DMS79 treated with DMSO at 0.1 percent for 48 hours (cell line): ENCODE results near the gene EMX1.

Source experiments
- DNase-seq: peaks from one replicate; lab custom pipeline; 2025; lab: John Stamatoyannopoulos, UW

EMX1 gene

GRCh38 chr2:72980535-72981217 lies 63.4 kb downstream of the EMX1 start:
- DNase-seq: no peak

DNA sequence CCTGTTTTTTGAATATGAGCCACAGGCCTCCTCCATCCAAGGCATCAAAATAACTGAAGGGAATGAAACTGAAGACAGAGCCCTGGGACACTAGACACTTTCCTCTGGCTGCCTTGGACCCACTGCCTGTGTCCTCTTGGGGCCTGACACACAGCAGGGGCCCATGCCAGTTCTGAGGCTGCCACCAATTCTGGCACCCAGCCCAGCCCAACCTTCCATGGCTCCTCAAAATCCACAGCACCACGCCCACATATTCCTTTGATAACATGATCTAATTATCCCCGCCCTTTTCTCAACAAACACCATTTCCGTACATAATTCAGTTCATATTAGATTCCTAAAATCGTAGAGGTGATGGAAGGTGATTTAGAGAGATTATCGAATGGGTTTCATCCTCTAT lies 64.2 kb downstream of the EMX1 start:
- no peak for DNase-seq

- DNase-seq: no peak
Observed at GRCh38 chr2:72982219-72982618, 64.9 kb downstream of the EMX1 start.

GRCh38 chr2:72982781-72983499 lies 65.6 kb downstream of the EMX1 start:
- DNase-seq: no peak

DNA sequence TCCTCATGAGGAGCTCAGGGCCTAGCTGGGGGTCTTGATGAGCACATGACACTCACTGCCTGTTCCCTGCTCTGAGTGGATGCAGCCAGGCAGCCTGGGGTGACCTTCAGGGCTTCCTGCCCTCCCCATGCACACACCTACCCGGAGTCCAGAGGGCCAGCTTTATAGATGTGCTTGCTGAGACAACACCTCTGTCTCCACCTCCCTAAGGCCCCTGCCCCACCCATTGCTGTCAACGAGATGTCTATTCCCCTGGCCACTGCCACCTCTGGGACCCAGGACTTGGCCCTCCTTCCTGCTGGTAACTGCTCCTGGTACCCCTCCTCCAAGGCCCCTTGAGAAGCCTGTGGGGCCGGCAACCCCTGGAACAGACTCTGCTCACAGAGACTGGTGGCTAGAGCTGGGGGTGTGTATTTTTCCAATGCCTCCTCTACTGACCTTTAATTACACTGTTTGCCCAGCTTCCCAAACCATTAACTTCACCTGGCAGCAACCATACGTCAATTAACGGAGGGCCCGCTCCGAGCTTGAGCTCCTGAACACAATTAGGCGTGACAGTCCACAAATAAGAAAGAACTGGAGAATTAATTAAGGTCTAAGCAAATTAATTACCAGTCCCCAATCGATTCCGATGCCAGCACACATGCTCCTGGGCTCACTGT lies 66.3 kb downstream of the EMX1 start:
- peak; percentile 38 for DNase-seq

- no peak for DNase-seq
Observed at GRCh38 chr2:72984172-72984671, 66.9 kb downstream of the EMX1 start.
